GM18498 (cell line): ENCODE results near the gene PDSS2.

Experiments used
- ATAC-seq: cut with Tn5 transposase; IDR thresholded peaks from one replicate; pipeline ENCODE4 v1.9.1; 2021; ENCODE audit warnings: mild to moderate bottlenecking, moderate library complexity; ENCODE audit not compliant: unreplicated experiment

PDSS2 gene

DNA sequence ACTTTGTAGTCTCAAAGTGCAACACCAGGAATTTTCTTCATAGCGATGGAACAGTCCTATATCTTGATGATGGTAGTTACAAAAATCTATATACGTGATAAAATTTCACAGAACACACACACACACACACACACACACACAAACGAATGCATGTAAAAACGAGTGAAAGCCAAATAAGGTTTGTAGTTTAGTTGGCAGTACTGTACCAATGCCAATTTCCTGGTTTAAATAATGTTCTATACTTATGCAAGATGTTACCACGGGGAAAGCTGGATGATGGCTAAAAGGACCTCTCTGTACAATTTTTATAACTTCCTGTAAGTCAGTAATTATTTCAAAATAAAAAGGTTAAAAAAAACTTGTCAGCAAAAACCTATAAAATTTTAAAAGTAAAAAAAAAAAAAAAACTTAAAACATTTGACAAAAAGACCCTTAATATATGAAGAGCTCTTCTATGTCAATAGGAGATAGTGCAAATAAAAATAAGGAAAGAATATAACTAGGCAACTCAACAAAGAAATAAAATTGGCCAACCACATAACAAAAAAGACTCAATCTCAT, 37.6 kb downstream of the PDSS2 start:
- no peak for ATAC-seq

DNA sequence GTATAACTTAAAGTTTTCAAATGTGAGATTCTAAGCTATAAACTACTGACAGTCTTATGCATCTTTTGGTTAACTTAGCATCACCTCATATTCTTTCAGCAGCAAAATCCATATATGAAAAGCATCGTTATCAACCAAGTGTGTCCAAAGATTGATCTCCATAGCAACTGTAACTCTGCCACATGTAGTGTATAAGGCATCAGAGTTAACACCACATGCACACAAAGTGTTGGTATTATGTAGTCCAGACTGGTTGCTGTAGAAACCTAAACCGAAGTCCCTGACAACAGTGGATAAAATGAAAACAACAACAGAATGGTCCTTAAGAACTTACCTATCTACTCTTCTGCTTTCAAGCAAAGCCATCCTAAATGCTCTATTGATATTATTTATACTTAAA, 39.6 kb downstream of the PDSS2 start:
- ATAC-seq = no peak

DNA sequence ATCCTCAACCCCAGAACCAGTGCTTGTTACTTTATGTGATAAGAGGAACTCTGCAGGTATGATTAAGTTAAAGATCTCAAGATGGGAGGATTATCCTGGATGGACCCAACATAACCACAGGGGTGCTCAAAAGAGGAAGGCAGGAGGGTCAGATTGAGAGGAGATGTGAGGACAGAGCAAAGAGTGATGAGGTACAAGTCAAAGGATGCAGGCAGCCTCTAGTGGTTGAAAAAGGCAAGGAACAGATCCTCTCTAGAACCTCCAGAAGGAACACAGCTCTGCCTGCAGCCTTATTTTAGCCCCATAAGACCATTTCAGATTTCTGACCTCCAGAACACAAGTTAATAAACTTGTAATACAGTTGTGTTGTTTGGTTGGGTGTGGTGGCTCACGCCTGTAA, 41.2 kb downstream of the PDSS2 start:
- ATAC-seq = no peak

DNA sequence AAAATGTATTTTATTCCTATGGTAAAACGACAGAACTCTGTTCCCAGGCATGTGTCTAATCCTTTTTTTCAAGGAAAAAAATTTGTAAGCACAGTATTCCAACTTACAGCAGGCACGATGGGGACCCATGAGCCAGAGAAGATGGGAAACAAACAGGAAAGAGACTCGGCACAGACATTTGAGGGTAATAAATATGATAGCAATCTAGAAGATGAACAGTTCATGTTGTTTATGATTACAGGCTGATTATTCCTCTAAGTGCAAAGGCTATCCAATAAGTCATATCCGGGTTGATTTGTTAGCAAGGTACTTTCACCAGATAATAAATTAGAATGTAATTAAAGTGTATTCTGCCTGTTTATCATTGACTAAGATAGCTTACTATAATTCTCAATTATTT, 43.2 kb downstream of the PDSS2 start:
- ATAC-seq = no peak

DNA sequence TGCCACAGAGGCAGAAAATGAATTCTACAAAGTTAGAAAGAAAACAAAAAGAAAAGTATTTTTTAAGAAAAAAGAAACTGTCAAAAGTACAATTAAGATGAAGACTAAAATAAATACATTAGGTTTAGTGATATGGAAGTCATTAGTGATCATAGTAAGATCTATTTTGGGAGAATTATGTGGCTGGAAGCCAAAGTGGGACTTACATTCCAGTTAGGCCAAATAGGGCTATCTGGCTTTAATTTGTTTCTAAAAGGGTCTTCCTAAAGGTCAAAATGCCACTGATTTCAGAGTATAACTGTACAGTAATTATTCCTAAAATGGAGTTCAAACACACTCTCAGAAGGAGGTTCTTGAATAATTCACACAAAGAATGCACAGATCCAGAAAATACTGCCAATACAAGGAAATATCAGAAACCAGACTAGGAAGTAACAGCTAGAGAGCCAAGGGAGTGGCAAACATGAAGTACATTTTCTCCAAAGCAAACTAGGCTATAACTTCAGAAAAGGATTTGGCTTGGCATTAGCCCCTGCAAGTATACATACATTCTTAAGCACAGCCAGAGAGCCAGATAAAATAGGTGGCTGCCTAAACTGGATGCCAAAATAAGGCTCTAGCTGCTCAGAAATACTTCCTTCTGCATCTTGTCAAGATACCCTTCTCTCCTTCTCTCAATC, 45.3 kb downstream of the PDSS2 start:
- ATAC-seq = no peak

DNA sequence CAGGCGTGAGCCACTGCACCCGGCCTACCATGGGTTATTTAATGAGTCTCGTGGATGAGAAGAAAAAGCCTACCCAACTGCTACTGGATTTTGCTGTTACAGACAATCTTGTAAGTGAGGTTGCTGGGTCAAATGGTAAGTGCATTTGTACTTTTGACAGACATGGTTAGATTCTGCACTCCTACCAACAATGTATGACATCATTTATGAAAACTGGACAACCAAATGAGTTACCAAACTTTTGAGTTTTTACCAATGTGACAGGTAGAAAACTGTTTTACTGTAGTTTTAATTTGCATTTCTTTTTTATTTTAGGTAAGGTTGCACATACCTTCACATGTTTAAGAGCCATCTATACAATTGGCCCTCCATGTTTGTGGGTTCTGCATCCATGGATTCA, 48.2 kb downstream of the PDSS2 start:
- no peak for ATAC-seq

DNA sequence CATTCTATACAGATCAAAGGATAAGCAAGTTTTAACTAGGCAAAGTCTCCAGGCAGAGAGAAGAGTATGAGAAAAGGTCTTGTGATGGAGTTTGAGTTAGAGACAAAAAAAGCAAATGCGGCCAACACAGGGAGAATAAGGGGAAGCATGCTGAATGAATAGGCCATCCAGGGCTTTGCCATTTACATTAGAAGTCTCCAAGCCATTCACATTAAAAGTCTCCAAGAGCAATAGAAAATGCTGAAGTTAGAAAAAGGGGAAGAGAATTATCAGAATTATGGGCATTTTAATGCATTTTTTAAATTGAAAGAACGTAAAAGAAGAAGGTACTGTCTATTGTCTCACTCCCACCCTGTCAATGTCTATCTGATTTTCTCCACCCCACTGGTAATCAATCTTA, 49.4 kb downstream of the PDSS2 start:
- no peak for ATAC-seq

DNA sequence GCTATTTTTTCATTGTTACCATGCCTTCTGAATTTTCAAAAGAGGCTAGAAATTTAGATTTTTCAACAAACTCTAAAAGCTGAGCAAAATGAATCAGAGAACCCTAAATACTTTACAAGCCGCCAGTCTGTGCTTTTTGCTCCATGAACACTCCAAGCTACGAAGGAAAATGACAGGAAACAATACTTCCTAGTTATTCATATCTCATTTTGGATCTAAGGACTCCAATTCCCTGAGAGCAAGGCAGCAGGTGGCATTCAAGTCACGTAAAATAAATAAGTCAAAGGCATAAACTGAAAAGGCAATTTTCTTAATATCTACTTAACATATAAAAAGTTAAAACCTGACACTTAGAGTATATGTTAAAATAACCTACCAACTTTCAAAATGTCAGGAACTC, 50.6 kb downstream of the PDSS2 start:
- no peak for ATAC-seq

DNA sequence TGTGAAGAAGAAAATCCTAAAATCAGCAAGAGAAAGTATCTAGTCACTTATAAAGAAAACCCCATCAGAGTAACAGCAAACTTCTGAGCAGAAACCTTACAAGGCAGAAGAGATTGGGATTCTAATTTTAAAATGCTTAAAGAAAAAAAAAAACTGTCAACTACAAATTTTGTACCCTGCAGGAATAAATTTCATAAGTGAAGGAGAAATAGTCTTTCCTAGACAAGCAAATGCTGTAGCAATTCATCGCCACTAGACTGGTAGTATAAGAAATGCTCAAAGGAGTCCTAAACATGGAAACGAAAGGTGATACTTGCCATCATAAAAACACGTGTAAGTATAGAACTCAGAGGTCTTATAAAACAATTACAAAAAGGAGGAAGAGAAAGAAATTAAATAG, 54.4 kb downstream of the PDSS2 start:
- no peak for ATAC-seq

DNA sequence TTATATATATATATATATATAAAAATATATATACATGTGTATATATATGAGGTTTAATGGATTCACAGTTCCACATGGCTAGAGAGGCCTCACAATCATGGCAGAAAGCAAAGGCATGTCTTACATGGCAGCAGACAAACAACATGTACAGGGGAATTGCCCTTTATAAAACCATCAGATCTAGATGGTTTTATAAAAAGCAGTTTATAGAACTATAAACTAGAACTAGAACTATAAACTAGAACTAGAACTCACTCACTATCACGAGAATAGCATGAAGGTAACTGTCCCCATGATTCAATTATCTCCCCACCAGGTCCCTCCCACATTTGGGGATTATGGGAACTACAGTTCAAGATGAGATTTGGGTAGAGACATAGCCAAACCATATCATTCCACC, 56.8 kb downstream of the PDSS2 start:
- no peak for ATAC-seq

DNA sequence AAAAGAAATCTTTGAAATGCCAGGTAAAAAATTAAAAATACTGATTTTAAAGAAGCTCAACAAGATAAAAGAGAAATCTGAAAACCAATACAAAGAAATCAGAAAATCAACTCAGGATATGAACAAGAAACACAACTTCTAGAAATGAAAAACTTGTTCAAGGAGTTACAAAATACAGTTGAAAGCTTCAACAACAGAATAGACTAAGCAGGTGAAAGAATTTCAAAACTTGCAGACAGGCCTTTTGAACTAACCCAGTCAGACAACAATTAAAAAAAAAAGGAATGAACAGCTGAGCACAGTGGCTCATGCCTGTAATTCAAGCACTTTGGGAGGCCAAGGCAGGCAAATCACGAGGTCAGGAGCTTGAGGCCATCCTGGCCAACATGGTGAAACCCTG, 57.8 kb downstream of the PDSS2 start:
- ATAC-seq = no peak

DNA sequence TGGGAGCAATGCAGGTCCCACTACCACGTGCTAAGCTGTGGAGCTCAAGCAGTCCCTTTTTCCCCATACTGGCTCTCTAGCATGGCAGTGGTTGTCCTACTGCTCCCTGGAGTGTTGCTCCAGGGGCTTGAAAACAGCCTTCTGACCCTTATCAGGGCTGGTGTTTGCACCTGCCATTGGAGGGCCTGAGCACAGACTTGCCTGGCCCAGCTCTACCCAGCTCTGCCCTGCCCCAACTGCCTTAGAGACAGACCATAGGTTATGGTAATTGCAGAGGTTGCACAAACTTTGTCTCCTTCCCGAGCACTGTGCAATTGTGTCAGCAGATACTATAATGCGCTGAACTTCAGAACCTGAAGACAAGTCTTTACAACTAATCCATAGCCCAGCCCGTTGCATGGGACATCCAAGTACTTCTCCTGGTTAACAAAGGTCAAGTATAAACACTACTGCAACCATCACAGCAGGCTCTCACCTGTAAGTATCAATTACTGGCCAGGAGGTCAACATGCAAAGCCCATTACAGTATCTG, 58.7 kb downstream of the PDSS2 start:
- no peak for ATAC-seq

DNA sequence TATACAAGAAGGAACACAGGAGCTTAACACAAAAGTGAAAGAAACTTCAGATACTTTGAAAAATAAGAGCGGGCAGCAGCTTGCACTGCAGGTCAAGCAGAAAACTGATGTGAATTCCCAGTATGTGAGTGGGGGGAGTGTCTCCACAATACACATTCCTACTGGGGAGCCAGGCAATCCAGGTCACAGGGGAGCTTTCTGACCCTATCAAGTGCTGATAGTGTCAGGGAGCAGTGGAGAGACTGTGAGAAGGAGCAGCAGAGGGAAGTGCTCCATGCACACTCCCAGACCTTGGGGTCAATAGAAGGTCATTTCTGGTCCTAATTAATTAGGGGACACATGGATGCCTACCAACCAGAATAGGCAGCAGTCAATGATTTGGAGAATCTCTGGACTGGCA, 59.4 kb downstream of the PDSS2 start:
- ATAC-seq = no peak

DNA sequence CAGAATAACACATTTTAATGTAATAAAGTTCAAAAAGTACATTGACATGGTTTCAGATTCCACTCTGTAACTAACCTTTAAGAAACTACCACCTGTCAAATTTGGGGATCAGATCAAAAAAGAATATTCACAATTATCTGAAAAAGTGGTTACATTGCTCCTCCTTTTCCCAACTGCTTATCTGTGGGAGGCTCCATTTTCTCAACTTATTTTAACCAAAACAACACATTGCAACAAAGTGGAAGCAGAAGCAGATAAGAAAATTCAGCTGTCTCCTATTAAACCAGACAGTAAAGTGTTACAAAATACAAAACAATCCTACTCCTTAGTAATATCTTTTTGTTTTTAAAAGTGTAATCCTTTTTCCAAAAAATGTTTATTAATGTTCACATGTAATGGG, 61.4 kb downstream of the PDSS2 start:
- ATAC-seq = no peak

DNA sequence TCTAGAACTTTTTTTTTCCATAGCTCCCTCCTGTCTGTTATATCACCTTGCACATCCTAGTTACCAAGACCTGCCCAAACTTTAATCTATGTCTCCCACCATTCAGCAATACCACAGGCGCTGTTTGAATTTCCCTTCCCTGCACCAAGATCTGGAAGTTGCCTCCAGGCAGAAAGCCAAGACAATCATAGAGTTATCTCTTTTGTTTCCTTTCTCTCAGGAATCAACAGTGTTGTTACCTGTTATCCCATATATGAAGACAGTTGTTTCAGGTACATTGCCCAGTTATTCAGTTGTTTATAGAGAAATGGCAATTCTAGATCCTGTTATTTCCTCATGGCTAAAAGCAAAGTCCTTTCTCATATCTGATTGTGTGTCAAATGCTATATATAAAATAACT, 63.2 kb downstream of the PDSS2 start:
- ATAC-seq = no peak

DNA sequence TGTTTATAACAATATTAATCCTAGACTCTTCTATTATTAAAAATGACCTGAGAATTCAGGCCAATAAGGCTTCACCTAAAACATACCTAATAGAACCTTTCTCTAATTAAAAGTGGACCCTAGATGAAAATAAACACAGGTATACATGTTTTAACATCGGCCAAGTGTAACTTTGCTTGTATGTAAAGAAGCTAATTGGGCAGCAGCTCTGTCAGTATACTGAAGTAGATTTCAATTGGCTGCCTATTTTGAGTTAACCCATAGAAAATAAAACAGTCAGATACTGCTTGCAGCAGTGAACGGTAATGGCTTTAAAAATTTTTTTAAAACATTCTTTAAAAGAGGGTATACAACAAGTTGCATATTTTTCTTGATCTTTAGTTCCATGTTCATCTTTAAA, 67.3 kb downstream of the PDSS2 start:
- ATAC-seq = no peak

DNA sequence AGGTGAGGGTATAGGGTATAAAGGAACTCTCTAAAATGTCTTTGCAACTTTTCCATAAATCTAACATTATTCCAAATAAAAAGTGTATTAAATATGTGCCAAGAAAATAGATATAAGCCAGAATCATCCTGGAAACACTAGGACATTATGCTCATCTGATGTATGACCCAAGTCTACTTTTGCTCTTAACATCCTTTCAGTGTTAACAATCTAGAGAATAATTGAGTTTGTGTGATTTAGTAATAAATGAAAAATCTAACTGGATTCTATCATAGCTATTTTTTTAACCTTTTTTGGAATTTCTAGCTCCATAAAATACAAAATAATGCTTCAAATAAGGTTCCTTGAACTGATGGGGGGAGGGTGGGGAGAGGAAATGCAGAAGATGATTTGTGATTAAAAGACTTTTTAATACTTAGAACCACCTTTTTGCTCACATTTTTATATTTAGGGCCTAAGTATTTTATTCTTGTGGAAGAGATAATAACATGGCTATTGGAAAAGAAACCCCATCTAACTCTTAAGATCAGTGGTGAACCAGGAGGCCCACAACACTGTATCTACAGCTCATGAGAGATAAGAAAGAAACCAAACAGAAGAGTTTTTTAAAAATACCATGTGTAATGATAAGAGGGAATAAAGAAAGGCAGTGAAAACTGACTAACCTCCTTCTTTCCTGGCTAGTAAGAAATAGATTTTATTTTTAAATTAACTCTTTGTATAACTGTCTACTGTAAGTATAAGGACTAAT, 68.5 kb downstream of the PDSS2 start:
- ATAC-seq = no peak

DNA sequence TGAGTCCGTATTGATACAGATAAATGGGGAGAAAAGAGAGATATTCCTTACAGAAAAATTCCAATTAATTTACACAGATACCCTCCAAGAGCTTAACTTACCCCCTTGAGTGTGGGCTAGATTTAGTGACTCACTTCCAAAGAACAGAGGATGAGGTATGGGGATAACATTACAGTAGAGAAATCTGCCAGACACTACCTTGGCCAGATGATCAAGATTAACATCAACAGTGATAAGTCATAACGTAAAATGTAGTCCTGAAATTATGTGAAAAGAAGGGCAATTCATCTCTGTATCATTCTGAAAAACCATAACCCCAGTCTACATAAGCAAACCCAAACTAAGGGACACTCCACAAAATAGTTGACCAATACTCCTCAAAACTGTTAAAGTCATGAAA, 69.3 kb downstream of the PDSS2 start:
- no peak for ATAC-seq

DNA sequence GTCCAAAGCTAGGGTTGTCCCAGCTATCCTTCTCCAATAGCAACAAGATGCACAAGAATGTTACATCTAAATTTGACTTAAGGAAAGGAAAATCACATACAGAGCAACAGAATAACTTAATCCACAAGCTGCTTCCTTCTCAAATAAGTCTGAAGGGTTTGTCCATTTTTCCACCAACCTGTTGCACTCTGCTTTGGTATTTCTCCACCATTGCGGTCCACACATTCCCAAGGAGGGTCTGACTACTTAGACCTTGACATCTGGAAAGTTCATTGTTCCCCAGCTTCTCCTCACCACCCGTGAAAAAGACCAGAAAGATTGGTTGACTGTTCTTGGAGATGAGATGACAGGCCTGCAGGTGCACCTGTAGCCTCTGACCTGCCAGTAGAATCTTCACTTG, 72.5 kb downstream of the PDSS2 start:
- ATAC-seq = no peak

DNA sequence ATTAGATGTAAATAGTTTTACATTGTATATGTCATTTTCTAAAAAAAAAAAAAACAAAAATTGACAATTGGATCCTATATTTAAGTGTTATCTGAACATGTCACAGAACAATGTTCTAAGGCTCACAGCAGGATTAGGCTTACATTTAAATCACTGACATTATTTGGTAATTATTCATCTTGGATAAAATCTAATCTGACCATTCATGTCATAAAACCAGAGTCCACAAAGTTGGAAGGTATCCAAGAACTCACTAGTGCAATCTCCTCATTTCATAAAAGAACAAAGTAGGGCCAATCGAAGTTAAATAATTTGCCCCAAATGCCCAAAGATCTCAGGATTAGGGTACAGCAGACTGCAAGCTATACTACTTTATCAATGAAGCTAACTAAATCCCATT, 73.0 kb downstream of the PDSS2 start:
- ATAC-seq = no peak

DNA sequence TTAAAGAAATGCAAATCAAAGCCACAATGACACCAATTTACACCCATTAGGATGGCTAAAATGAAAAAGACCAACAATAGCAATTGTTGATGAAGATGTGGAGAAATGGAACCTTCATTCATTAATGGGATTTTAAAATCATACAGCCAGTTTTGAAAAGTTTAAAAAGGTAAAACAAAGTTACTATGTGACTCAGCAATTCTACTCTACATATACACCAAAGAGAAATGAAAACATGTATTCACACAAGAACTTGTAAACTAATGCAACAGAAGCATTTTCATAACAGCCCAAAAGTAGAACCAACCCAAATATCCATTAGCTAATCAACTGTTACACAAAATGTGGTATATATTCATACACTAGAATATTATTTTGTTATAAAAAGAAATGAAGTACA, 75.7 kb downstream of the PDSS2 start:
- no peak for ATAC-seq

DNA sequence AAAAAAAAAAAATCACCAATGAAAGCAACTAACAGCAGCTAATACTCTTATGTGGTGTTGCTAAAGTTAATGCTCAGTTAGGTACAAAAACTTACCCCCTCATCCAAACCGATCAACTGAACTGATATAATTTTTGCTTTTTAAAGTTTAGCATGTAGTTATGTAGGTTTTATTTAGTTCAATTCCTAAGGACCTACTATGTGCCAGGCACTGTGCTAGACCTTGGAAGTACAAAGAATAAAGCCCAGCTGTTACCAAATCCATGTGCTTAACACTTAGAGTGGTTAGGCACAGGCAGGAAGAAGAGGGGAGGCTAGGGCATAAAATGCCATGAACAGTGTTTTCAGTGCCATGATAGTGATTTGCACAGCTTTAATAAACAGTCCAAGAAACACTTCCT, 85.1 kb downstream of the PDSS2 start:
- no peak for ATAC-seq
